HG02852 (cell line): ENCODE results near the gene VGLL2.

Source experiments
- ATAC-seq: cut with Tn5 transposase; IDR thresholded peaks from one replicate; pipeline ENCODE4 v1.9.1; 2021; ENCODE audit warnings: mild to moderate bottlenecking, moderate library complexity; ENCODE audit not compliant: unreplicated experiment

Gene VGLL2

GRCh38 chr6:117267766-117268534, 2.6 kb downstream of the VGLL2 start:
- no peak for ATAC-seq

- no peak for ATAC-seq
Measured at GRCh38 chr6:117268924-117269323, 3.6 kb downstream of the VGLL2 start.

DNA sequence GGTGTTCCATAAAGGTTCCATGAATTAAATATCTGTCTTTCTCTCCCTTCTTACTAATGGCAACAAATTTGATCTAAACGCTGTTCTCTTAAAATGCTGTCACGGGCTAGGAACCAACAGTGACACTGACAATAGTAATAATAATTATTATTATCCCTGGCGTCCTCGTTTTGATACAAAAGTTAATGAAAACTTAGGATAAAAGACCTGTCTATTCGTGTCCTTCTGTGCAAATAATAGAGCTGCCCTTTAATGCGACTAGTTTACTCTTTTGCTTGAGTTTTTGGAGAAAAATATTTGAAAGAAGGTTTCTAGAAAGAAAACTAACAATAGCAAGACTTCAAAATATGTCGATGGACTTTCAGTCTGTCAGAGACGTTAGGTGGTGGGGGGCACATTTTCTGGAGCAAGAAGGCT, 4.3 kb downstream of the VGLL2 start:
- no peak for ATAC-seq

DNA sequence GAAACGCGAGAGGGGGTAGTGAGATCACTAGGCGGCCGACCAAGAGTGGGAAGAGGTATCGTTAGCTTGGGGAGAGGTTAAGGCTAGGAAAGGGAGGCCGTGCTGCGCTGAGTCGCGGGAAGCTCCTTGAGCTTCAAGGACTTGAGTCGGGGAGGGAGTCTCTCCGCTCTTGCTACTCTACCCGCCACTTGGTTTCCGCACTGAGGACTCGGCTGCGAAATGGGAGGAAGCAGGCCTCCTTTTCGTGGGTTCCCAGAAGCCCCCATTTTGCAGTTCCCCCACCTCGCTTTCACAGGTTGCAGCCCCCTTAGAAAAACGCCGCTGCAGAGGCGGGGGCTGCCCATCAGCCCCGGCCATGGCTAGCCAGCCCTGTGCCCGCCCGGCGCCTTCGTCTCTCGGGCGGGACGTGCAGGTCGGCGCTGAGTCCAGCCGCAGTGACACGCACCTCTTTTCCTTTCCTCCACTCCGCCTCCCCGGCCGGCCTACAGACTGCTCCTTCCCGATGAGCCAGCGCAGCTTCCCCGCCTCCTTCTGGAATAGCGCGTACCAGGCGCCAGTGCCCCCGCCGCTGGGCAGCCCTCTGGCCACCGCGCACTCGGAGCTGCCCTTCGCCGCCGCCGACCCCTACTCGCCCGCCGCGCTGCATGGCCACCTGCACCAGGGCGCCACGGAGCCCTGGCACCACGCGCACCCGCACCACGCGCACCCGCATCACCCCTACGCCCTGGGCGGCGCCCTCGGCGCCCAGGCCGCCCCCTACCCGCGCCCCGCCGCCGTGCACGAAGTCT, 4.9 kb downstream of the VGLL2 start:
- ATAC-seq, result no peak

DNA sequence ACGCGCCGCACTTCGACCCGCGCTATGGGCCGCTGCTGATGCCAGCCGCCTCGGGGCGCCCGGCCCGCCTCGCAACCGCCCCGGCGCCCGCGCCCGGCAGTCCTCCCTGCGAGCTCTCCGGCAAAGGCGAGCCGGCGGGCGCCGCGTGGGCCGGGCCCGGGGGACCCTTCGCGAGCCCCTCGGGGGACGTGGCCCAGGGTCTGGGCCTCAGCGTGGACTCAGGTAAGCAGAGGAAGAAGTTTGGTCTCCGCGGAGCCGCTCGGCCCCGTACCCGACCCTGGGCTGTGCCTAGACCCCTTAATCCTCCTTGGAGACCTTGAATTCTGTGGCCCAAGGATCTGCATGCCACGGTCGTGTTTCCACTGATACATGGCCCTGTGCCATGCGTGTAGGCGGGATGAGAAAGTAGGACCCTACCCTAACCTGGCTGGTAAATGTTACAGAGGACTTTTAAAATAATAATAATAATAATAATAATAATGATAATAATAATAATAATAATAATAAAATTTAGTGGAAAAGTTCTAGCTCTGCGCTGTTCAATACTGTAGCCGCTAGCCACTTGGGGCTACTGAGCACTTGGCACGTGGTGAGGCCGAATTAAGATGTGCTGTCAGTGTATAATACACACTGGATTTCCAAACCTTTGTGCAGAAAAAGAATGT, 5.6 kb downstream of the VGLL2 start:
- no peak for ATAC-seq

GRCh38 chr6:117272032-117272866, 6.9 kb downstream of the VGLL2 start:
- no peak for ATAC-seq

DNA sequence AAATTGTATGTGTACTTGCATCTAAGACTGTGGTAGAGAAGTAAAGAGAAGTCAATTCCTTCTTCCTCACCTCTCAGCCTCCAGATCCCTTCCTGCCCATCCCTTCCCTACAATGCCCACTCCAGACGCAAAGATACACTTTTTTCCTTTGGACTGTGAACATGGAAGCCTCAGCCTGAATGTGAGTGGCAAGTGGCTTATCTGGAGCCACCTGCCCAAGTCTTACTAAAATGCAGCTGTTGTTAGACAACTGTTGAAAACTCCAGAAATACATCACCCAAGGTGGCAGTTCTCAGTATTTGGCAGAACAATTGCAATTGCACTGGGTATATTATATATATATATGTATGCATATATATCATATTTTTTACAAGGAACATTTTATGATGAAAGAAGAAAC, 7.5 kb downstream of the VGLL2 start:
- no peak for ATAC-seq

DNA sequence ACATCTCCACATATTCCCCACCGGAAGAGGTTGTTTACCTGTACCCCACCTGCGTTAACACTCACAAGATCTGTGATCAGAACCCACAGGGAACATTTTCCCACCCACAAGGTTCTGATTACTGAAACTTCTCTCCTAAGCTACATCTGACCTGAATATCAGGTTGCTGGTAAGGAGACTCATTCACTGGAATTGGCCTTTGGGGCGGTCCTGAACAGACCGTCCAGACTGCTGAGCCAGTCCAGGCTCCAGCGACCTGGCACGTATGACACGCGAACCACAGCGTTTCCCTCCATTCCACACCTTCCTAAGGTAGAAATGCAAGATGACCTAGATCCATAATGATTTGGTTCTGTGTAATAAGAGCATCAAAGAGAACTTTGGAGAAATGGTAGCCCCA, 9.8 kb downstream of the VGLL2 start:
- no peak for ATAC-seq

DNA sequence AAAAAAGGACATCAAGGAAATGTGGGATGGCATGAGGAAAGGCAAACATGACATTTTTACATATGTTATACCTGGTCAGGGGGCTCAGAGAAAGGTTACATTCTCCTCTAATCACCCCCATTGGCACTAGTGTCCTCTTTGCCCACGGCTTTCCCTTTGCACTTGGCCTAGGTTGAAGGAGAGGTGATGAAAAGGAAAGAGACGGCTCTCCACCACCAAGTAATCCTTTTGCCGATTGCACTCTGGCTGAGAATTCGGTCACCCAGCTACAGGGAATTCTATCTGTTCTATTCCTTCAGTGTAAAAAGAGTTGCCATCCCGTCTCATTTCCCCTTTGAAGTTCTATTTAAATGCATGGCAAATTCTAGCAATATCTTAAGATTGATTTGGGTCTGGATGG, 10.4 kb downstream of the VGLL2 start:
- ATAC-seq, result no peak

- no peak for ATAC-seq
Measured at GRCh38 chr6:117276778-117277316, 11.5 kb downstream of the VGLL2 start.

DNA sequence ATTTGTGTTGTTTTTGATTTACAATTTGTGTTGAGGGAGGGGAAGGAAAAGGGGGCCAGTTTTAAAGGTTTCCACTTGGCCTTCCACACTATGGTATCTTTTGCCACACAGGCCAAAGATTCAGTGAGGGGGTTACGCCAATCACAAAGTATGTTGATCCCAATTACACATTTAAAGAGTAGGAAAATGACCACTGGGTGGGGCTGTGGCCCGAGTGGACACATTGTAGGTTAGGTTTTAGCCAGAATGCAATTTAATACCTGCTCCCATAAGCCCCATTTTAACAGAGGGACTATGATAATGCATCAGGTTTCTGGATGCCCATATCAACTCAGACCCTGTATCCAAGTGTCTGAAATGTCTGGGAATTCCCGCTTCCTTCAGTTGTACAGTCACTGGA, 15.6 kb downstream of the VGLL2 start:
- ATAC-seq, result no peak

DNA sequence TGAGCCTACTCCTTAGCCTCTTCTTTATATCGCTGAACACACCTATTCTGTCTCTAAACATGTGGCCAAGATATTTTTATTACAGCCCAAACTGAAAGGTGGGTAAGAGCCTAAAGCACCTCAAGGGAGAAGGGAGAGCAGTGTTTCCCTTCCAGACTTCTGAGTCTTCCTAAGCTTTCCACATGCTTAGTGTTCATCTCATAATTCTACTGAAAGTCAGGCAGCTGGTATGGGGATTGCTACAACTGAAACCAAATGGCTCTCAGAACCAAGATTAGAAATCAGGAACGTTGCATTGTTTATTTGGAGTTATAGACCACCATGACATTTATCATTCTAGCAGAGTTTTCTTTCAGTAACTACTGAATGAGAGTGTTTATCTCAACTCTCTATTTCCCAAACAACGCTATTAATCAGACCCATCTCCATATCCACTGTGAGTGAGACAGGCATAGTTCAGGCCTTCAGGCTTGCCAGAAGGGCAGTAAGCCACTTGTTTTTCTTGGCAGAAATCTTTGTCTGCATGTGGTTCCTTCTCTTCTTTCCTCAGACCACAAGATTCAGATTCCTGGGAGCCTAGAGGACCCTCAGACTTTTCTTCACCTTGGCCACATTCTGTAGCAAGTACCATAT, 22.8 kb downstream of the VGLL2 start:
- no peak for ATAC-seq

DNA sequence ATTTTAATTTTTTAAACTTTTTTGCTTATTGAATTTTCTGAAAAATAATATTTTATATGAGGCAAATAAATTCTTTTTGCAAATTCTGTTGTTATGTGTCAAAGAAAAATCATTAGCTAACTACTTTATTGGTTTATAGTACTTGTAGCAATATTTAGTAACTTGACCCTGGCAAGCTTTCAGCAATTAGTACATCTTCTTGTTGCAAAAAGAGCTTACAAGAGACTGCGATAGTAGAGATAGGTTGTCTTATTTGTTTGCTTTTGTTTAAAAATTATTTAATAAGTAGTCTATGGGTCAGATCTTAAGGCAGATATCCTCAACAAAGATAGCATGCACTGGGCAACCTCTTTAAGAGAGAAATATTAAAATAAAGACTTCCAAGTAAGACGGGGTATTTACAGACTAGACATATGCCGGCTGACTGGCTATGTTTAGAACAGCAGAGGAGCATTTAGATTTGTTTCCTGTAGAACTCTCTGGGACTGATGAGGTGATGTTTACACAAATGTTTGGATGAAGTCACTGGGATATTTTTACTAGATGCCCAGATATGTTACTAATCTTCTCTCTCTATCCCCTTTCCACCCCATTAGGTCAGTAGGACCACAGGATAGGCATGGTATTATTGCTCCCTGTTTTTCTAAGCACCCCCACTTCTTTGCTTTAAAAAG, 25.0 kb downstream of the VGLL2 start:
- ATAC-seq, result no peak

- ATAC-seq, result no peak
Measured at GRCh38 chr6:117298941-117299340, 33.6 kb downstream of the VGLL2 start.

- ATAC-seq, result no peak
Measured at GRCh38 chr6:117303323-117303722, 38.0 kb downstream of the VGLL2 start.

DNA sequence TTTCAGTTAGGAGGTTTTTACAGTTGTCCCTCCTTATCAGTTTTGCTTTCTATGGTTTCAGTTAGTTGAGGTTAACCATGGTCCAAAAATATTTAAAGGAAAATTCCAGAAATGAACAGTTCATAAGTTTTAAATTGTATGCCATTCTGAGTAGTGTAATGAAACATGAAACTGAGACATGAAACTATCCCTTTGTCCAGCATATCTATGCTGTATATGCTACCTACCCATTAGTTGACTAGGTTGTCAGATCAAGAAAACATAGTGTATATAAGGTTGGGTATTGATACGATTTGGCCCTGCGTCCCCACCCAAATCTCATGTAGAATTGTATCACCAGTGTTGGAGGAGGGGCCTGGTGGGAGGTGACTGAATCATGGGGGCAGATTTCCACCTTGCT, 39.1 kb downstream of the VGLL2 start:
- no peak for ATAC-seq

GRCh38 chr6:117306227-117306790, 41.0 kb downstream of the VGLL2 start:
- no peak for ATAC-seq

- no peak for ATAC-seq
Measured at GRCh38 chr6:117307655-117308054, 42.3 kb downstream of the VGLL2 start.

DNA sequence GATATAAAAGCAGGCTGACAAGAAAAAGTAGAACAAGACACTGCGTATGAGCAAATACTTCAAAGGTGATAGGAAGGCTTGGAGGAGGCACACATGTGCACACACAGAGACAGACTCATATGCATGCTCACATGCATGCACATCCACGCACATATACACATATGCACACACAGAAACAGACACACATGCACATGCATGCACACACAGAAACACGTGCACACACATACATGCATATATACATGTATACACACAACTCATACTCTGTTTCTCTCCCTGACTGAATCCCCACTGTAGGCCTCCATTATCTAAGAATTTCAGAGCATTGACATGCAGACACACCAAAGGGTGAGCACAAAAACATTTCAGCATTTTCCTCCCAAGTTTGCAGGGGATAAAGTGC, 43.7 kb downstream of the VGLL2 start:
- no peak for ATAC-seq
